HG02943 (cell line): ENCODE data around the gene PSPN.

Experiments used
- ATAC-seq: cut with Tn5 transposase; IDR thresholded peaks from one replicate; pipeline ENCODE4 v1.9.1; 2021; ENCODE audit warnings: mild to moderate bottlenecking, low read depth, moderate library complexity; ENCODE audit not compliant: unreplicated experiment

Gene PSPN

DNA sequence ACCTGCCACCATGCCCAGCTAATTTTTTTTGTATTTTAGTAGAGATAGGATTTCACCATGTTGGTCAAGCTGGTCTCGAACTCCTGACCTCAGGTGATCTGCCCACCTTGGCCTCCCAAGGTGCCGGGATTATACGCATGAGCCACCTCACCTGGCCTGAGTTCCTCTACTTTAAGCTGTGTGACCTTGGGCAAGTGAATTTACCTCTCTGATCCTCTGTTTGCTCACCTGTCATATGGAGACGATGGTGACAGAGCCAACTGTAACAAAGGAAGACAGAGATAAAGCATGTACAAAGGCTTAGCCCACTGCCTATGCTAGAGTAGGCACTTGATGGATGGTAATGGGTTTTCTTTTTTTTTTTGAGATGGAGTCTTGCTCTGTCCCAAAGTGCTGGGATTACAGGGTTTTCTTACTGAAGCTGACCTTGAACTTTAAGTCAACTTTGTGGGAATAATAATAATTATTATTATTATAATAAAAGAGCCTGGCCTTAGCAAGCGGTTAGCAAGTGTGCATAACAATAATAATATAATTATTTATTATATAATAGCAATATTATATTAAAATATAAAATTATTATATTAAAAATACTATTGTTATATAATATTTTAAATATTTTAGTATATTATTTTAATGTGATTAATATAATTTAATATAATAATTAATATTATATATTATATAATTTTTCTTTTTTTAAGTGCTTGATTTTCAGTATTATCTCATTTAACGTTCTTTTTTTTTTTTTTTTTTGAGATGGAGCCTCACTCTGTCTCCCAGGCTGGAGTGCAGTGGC, 41.0 kb downstream of the PSPN start:
- no peak for ATAC-seq

DNA sequence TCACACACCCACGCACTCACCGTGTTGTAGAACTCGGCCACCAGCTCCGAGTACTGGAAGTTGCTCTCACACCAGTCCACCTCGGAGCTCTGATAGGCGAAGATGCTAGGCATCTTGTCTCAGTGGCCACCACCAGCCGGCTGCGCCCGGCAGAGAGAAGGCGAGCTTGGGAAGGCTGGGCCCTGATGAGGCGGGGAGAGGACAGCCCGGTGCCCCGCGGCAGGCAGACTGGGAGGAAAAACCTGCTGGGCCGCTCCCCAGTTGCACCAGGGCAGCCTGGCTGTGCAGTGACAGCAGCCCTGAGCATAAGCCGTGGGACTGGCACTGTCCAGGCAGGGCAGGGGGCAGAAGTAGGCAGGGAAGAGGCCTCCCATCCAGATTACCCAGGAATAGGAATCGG, 42.3 kb downstream of the PSPN start, which contains the start of gene ACER1:
Gene ACER1, minus strand, starts transcription at position 174 of the 400 bp plus-strand sequence. Its CDS starts 61 bp downstream, at position 113.
- no peak for ATAC-seq

DNA sequence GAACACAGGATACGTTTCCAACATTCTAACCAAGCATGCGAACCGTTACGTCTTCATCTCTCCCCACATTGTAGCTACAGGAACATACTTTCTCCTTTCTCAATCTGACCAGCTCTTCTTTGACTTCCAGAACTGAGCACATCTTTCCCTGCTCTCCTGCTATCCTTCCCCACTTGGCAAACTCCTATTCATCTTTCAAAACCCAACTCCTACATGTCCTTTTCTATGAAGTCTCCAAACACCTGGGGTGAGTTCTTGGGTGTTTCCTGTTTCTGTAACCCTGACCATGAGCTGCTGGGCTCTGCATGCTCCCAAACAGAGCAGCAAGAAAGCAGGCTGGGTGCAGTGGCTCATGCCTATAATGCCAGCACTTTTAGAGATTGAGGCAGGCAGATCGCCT, 48.9 kb downstream of the PSPN start:
- ATAC-seq: no peak

DNA sequence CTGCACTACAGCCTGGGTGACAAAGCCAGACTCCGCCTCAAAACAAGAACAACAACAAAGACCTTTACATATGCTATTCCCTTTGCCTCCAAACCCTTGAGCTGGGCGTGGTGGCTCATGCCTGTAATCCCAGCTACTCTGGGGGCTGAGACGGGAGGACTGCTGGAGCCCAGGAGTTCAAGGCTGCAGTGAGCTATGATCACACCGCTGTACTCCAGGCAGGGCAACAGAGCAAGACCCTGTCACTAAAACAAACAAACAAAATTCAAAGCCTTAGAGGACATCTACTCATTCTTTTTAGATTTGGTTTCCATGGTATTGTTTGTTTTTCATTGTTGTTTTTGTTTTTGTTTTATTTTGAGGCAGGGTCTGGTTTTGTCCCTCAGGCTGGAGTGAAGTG, 50.1 kb downstream of the PSPN start:
- ATAC-seq: no peak
